Heart left ventricle (tissue), 16 donors: Measurements from ENCODE around the gene FARP1. TPM values are rescaled to one million over a fixed set of nuclear protein-coding genes. Genes with fewer than 3 reads are reported as not detected.

Experiments
- ATAC-seq, 4 donors: fragments of 200-7000 bp; cut with Tn5 transposase; one replicate each; pipeline ENCODE4 v1.9.1; 2020 to 2022; ENCODE audit warnings: moderate library complexity in 4 of 4, mild to moderate bottlenecking in 3 of 4, moderate number of reproducible peaks in 1 of 4
- DNase-seq, 5 donors: peaks; one replicate each; pipeline ENCODE4 v3.0.0-alpha.2; 2020
- H3K27ac ChIP-seq, 12 donors: fragments of 200-600 bp; sonication (generic) in 4 of 12; one replicate each; pipeline versions ENCODE4 v1.5.0 to v1.8.0; 2016 to 2022; ENCODE audit warnings: mild to moderate bottlenecking in 2 of 12
- H3K27me3 ChIP-seq, 9 donors: fragments of 200-600 bp; sonication (generic) in 2 of 9; one replicate each; pipeline versions ENCODE4 v1.5.1 to v1.8.0; 2016 to 2022; ENCODE audit warnings: mild to moderate bottlenecking in 3 of 9
- H3K36me3 ChIP-seq, 9 donors: fragments of 200-600 bp; sonication (generic) in 2 of 9; one replicate each; pipeline versions ENCODE4 v1.5.0 to v1.8.0; 2018 to 2022; ENCODE audit warnings: mild to moderate bottlenecking in 2 of 9
- H3K4me1 ChIP-seq, 12 donors: fragments of 200-600 bp; sonication (generic) in 4 of 12; one replicate each; pipeline versions ENCODE4 v1.5.0 to v1.8.0; 2016 to 2022; ENCODE audit warnings: mild to moderate bottlenecking in 3 of 12
- H3K4me3 ChIP-seq, 12 donors: fragments of 200-600 bp; sonication (generic) in 4 of 12; one replicate each; pipeline versions ENCODE4 v1.5.0 to v1.8.0; 2017 to 2022; ENCODE audit warnings: mild to moderate bottlenecking in 9 of 12, moderate library complexity in 4 of 12
- H3K9me3 ChIP-seq, 12 donors: fragments of 200-600 bp; sonication (generic) in 4 of 12; one replicate each; pipeline versions ENCODE4 v1.5.0 to v1.8.0; 2016 to 2022; ENCODE audit warnings: mild to moderate bottlenecking in 1 of 12
- POLR2A ChIP-seq, 2 donors: fragments of 450-650 bp; IDR thresholded peaks; one replicate each; pipeline ENCODE4 v1.6.1; 2017; ENCODE audit warnings: antibody characterized with exemption in 2 of 2, mild to moderate bottlenecking in 2 of 2, moderate library complexity in 2 of 2
- WGBS, 4 donors: extraction: QIAGEN DNeasy Blood & Tissue Kit in 2 of 4; methylation state at CpG; one replicate each; pipeline versions ENCODE4 v1.1.5 to v1.1.7; 2013 to 2018; 5-methylcytosine and 5-hydroxymethylcytosine counted together
- intact Hi-C, 10 donors: fragments of 100-400 bp; cut with DNase I; formaldehyde crosslinking; loops; one replicate each; pipeline versions ENCODE4 v1.11.1 to v1.14.2; 2022
- polyA plus RNA-seq, 2 donors: library from polyadenylated mRNA; stranded (reverse); fragments of 200-250 nt; gene quantifications; one replicate each; pipeline ENCODE4 v1.2.3, GENCODE V29; 2013
- total RNA-seq, 9 donors: library from RNA; depleted of rRNA in 2 of 9; stranded (reverse); fragments of >200 nt in 2 of 9; fragmentation: NEBNext Ultra II Directional in 3 of 9; extraction: Animal tissue kit (Norgen Biotek cat#: 25700) in 3 of 9; gene quantifications; one replicate each; pipeline versions ENCODE4 v1.1.0 to v1.2.4, GENCODE V29; 2016 to 2023
- TF ChIP-seq, protein P1 (sequence below), 12 donors: fragments of 200-600 bp; sonication (generic) in 4 of 12; IDR thresholded peaks; one replicate each; pipeline versions ENCODE4 v1.5.0 to v1.8.0; 2018 to 2022; ENCODE audit warnings: antibody characterized with exemption in 12 of 12, mild to moderate bottlenecking in 5 of 12
- donor health status: ischemic (EF 13 %, LVEDD 7.1; RV severe dilation, severe dysfunction).
- donor health status: healthy with polysubstance abuse.
- donor health status: DM: no; HTN: yes; CAD: no.
- donor health status: DM: no; HTN: no; CAD: no.
- donor health status: ischemic (EF 25% LVEDD 6.9; RV normal size, moderate dysfunction).
- donor health status: ischemic (EF 25% LVEDD 5.7; RV mildly dilated, moderate dysfunction).
- donor health status: healthy.
- donor health status: DM: yes; HTN: yes; CAD: no.
- donor health status: ischemic (EF 35%, LVEDD 5.7; RV mildly dilated, moderate dysfunction).
- donor health status: nonischemic (EF 11% LVEDD 7.7; RV severe dilation, severe dysfunction).
- donor health status: DM: yes; HTN: yes; CAD: no.
- donor health status: PGD.
- donor health status: ischemic (EF 29% LVEDD 5.4; RV normal size, mild dysfunction).
- donor health status: nonischemic (EF 23%, LVEDD 6.1; RV moderate dilation, normal function).

Gene FARP1
- total and polyA plus RNA-seq, 11 donors = 7.7 to 51.8 (median 22.3) TPM

DNA sequence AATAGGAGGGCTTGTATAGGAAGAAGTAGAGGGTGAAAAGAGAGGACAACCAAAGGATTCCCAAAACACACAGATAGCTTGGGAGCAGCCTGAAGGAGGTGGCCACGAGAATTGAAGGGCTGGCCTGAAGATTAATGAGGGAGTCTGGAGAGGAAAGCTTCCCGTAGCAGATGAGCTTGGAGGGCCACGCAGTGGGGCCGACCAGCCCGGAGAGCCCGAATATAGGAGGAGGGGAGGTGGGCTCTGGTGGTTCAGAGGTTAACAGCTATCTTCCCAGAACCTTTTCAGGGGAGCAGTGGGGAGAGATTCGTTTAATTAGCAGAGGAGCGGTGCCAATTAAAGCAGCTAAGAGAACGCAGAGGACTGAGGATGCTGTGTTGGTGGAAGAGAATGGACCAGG lies 279.2 kb downstream of the FARP1 start:
- Histone ChIP-seq H3K27me3 (no peaks in the 10 kb centered on the region), H3K9me3 (no peaks in the 10 kb centered on the region), H3K4me1 (no peaks in the 10 kb centered on the region)

DNA sequence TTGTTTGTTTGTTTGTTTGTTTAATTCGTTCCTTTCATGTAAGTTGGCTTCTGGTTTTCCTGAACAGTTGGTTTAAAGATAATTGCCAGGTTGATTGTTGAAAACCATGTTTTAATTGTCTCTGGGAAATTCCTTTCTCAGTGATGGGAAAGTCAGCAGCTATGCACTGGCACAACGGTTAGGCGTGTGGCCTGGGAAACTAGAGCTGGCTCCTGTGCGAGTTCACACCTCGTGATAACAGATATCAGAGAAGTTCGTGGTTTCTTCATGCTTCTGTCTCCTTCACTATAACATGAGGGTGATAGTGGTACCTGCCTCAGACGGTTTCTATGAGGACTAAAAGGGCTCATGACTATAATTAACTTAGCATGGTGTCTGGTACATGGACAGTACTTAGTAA lies 280.5 kb downstream of the FARP1 start:
- H3K9me3 ChIP-seq = no peaks in the 10 kb centered on the region
- no peak overlapping the region for H3K4me3 ChIP-seq
- WGBS, 4 donors = 69 to 79% (median 76%) methylated on average over 7 of the region's 7 CpGs
- peaks cover 0 to 9% (median 0%) of the 10 kb centered on the region in 12 donors for H3K4me1 ChIP-seq
- intact Hi-C loops = loop anchor here in 1 of 10 donors (10.0 kb wide), 1 partner anchor 569 kb away; no protein-coding TSS in a partner anchor
- no peaks in the 10 kb centered on the region for H3K27me3 ChIP-seq
- peaks cover 0 to 53% (median 4%) of the 10 kb centered on the region in 9 donors for H3K36me3 ChIP-seq
- H3K27ac ChIP-seq = no peak overlapping the region
- TF ChIP-seq POLR2A (IDR thresholded peaks at IDR 0.05) = no peak
- TF ChIP-seq, protein P1, sequence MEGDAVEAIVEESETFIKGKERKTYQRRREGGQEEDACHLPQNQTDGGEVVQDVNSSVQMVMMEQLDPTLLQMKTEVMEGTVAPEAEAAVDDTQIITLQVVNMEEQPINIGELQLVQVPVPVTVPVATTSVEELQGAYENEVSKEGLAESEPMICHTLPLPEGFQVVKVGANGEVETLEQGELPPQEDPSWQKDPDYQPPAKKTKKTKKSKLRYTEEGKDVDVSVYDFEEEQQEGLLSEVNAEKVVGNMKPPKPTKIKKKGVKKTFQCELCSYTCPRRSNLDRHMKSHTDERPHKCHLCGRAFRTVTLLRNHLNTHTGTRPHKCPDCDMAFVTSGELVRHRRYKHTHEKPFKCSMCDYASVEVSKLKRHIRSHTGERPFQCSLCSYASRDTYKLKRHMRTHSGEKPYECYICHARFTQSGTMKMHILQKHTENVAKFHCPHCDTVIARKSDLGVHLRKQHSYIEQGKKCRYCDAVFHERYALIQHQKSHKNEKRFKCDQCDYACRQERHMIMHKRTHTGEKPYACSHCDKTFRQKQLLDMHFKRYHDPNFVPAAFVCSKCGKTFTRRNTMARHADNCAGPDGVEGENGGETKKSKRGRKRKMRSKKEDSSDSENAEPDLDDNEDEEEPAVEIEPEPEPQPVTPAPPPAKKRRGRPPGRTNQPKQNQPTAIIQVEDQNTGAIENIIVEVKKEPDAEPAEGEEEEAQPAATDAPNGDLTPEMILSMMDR (IDR thresholded peaks at IDR 0.05) = no peak
- ATAC-seq = no peak
- no peak for DNase-seq

More for the DNA sequence above, 279.2 kb downstream of the FARP1 start:
- WGBS, 4 donors = 91 to 94% (median 93%) methylated on average over 9 of the region's 9 CpGs
- intact Hi-C loops = loop anchor here in 1 of 10 donors (10.0 kb wide), 1 partner anchor 567 kb away; no protein-coding TSS in a partner anchor
- TF ChIP-seq, protein P1 (IDR thresholded peaks at IDR 0.05) = no peak
- no peak overlapping the region for H3K27ac ChIP-seq
- ATAC-seq = no peak
- no peak for DNase-seq
- no peak overlapping the region for H3K4me3 ChIP-seq
- peaks cover 0 to 61% (median 4%) of the 10 kb centered on the region in 9 donors for H3K36me3 ChIP-seq

DNA sequence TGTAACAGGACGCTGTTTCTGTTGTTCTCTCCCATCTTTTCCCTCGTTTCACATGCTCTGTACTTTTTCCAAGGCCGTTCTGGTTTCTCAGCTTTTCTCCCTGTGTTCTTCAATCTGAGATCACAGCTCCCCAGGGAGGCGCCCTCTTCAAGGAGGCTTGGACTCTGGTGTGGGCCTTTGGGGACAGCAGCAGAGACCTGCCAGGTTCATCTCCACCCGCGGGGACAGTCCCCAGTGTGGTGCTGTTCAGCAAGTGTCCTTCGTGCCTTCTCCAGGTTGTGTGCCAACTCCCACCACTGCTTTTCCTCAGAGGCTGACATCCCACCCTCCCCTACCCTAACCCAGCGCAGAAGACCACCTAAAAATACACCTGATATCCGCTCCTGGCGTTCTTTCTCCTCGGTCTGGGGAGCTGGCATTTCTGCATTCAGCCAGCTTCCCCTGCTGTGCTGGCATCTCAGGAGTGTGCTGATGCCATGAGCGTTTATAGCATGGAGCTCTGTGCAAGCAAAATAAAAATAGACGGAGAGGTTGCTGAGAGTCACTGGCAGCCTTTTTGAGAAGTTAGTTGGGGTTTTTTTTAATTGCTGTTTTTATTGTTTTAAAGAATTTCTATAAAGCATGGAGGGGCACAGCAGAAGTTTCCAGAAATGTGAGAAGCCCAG lies 284.6 kb downstream of the FARP1 start:
- Histone ChIP-seq H3K4me3 (no peak overlapping the region), H3K27ac (no peak overlapping the region), H3K4me1 (peaks cover 0 to 9% (median 0%) of the 10 kb centered on the region in 12 donors), H3K36me3 (peaks cover 0 to 49% (median 8%) of the 10 kb centered on the region in 9 donors), H3K27me3 (no peaks in the 10 kb centered on the region), H3K9me3 (no peaks in the 10 kb centered on the region)
- WGBS, 4 donors = 59 to 68% (median 63%) methylated on average over 13 of the region's 13 CpGs
- no peak for DNase-seq
- intact Hi-C loops = loop anchor here in 2 of 10 donors (5.0 to 10.0 kb wide), 2 partner anchors 285 to 573 kb away; partner anchors contain the start of gene FARP1 (in 1 of the 2)
- peak; percentile 67 to 84 (median 76) for ATAC-seq
- TF ChIP-seq, protein P1 (IDR thresholded peaks at IDR 0.05) = no peak

DNA sequence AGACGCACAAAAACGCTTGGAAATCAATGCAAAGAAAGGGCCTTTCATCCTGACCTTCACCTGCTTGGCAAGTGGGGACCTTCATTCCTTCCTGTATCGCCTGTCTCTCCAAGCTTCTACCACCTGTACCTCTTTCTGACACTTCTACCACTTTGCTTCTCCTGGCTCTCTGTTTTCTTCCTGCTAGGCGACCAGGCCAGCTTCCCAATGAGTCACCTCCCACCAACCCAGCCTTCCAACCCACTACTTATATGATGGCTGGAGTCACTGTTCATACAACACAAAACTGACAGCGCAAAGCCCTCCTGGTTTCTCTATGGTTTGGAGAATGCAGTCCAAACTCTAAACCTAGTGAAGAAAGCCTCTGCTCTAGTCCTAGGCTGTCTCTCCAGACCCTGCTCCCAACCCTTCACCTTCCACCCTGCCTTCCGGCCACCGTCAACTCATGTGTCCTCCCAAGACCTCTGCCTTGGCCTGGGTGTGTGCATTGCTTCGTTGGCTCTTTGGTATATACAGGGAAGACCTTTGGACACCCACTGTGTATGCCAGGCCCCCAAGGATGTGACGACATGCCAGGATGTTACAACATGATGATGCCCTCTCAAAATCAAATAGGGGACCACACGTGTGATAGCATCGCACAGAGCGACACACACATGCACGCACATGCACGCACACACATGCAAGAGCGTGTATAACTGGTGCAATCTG lies 285.5 kb downstream of the FARP1 start:
- peaks cover 0 to 9% (median 0%) of the 10 kb centered on the region in 12 donors for H3K4me1 ChIP-seq
- peaks cover 0 to 42% (median 8%) of the 10 kb centered on the region in 9 donors for H3K36me3 ChIP-seq
- intact Hi-C loops = loop anchor here in 2 of 10 donors (5.0 to 10.0 kb wide), 2 partner anchors 286 to 574 kb away; partner anchors contain the start of gene FARP1 (in 1 of the 2)
- no peaks in the 10 kb centered on the region for H3K27me3 ChIP-seq
- ATAC-seq (peak in 1 of 4 donors; percentile 17), DNase-seq (no peak)
- TF ChIP-seq, protein P1 (IDR thresholded peaks at IDR 0.05) = no peak
- H3K27ac ChIP-seq = no peak overlapping the region
- H3K4me3 ChIP-seq = no peak overlapping the region
- no peaks in the 10 kb centered on the region for H3K9me3 ChIP-seq
- WGBS, 4 donors = 93 to 94% (median 94%) methylated on average over 15 of the region's 15 CpGs
